Measurements from ENCODE around the gene DYNC2LI1.

GRCh38 chr2:43777306-43777926 lies 3.6 kb downstream of the DYNC2LI1 start:
- no peak for TF ChIP-seq CTCF (conservative IDR thresholded peaks at IDR 0.05; ENCODE audit: low read depth, low read length)
- TF ChIP-seq EZH2 (IDR thresholded peaks at IDR 0.05; ENCODE audit: low read length, unreplicated experiment): no peak

Measured in PC-3 (cell line).